Germinal center (tissue), 1 donor: Measurements from ENCODE around the gene EMP2.
"Not testable (repeated sequence)": the region's sequence is repeated elsewhere in the genome, so short reads cannot be mapped to it uniquely, and the experiment has no call there.

Experiments used
- DNase-seq: peaks from one replicate; pipeline ENCODE4 v3.0.0; 2012; ENCODE audit warnings: mixed read lengths, low spot score

EMP2 gene

GRCh38 chr16:10552281-10552680, 28.1 kb downstream of the EMP2 start:
- DNase-seq, result no peak

- DNase-seq, result no peak
Observed at GRCh38 chr16:10551881-10552280, 28.5 kb downstream of the EMP2 start.

GRCh38 chr16:10548404-10548803, 32.0 kb downstream of the EMP2 start:
- DNase-seq, result no peak

GRCh38 chr16:10547708-10548107, 32.7 kb downstream of the EMP2 start:
- DNase-seq, result no peak

- no peak for DNase-seq
Observed at GRCh38 chr16:10543231-10543977, 37.0 kb downstream of the EMP2 start.

- DNase-seq, result no peak
Observed at GRCh38 chr16:10541366-10541765, 39.0 kb downstream of the EMP2 start.

- DNase-seq, result no peak
Observed at GRCh38 chr16:10539793-10540192, 40.6 kb downstream of the EMP2 start.

- no peak for DNase-seq
Observed at GRCh38 chr16:10539236-10539635, 41.2 kb downstream of the EMP2 start.

- no peak for DNase-seq
Observed at GRCh38 chr16:10538583-10538982, 41.8 kb downstream of the EMP2 start.

GRCh38 chr16:10537946-10538345, 42.5 kb downstream of the EMP2 start:
- no peak for DNase-seq

- DNase-seq, result no peak
Observed at GRCh38 chr16:10536814-10537389, 43.5 kb downstream of the EMP2 start.

GRCh38 chr16:10536328-10536727, 44.1 kb downstream of the EMP2 start:
- not testable (repeated sequence) for DNase-seq

- no peak for DNase-seq
Observed at GRCh38 chr16:10535461-10535860, 44.9 kb downstream of the EMP2 start.

GRCh38 chr16:10534748-10535147, 45.6 kb downstream of the EMP2 start:
- DNase-seq, result no peak

GRCh38 chr16:10533612-10534011, 46.8 kb downstream of the EMP2 start:
- DNase-seq, result not testable (repeated sequence)

- no peak for DNase-seq
Observed at GRCh38 chr16:10531582-10531981, 48.8 kb downstream of the EMP2 start.

GRCh38 chr16:10530685-10531084, 49.7 kb downstream of the EMP2 start:
- DNase-seq, result no peak

GRCh38 chr16:10529895-10530669, 50.3 kb downstream of the EMP2 start:
- no peak for DNase-seq

GRCh38 chr16:10528635-10529034, 51.8 kb downstream of the EMP2 start:
- no peak for DNase-seq

GRCh38 chr16:10526962-10527361, 53.4 kb downstream of the EMP2 start:
- DNase-seq, result no peak

- no peak for DNase-seq
Observed at GRCh38 chr16:10525214-10525825, 55.1 kb downstream of the EMP2 start.

GRCh38 chr16:10522966-10523365, 57.4 kb downstream of the EMP2 start:
- no peak for DNase-seq
